GM23248 (cell line): ENCODE data around the gene NLRC5.

ENCODE experiments used
- EZH2 ChIP-seq: fragments of 200-600 bp; sonication (generic); IDR thresholded peaks from 2 replicates; pipeline ENCODE4 v1.6.1; 2018; ENCODE audit warnings: antibody characterized with exemption, mild to moderate bottlenecking; ENCODE audit not compliant: insufficient read depth, poor library complexity, severe bottlenecking
- EZH2phosphoT487 ChIP-seq: fragments of 200-600 bp; sonication (generic); IDR thresholded peaks from 2 replicates; pipeline ENCODE4 v1.6.1; 2018; ENCODE audit warnings: antibody characterized with exemption, moderate library complexity, mild to moderate bottlenecking, low read depth; ENCODE audit not compliant: insufficient read depth

- TF ChIP-seq EZH2phosphoT487 (no peak), EZH2 (no peak)
Measured at GRCh38 chr16:57091200-57091974, 102.0 kb downstream of the NLRC5 start.
